ENCODE results near the gene GLCE.
"Not testable (repeated sequence)": the region's sequence is repeated elsewhere in the genome, so short reads cannot be mapped to it uniquely, and the experiment has no call there.

Gene GLCE

DNA sequence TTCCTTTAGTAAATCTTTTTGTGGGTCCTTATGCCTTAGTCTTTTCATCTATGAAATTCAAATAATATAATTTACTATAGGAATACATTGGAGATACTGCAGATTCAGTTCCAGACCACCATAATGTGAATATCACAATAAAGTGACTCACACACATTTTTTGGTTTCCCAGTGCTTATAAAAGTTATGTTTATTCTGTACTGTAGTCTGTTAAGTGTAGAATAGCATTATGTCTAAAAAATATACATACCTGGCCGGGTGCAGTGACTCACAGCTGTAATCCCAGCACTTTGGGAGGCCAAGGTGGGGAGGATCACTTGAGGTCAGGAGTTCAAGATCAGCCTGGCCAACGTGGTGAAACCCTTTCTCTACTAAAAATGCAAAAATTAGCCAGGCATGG lies 84.4 kb downstream of the GLCE start:
- in situ Hi-C loops (cut with HindIII; ENCODE audit: low sequenced_read_pairs), result loop anchor here (5.0 kb wide), 1 partner anchor 92 kb away; no protein-coding TSS in a partner anchor

GRCh38 chr15:69253156-69253555 lies 92.7 kb downstream of the GLCE start:
- in situ Hi-C loops (cut with HindIII; ENCODE audit: low sequenced_read_pairs), result no loop called here

DNA sequence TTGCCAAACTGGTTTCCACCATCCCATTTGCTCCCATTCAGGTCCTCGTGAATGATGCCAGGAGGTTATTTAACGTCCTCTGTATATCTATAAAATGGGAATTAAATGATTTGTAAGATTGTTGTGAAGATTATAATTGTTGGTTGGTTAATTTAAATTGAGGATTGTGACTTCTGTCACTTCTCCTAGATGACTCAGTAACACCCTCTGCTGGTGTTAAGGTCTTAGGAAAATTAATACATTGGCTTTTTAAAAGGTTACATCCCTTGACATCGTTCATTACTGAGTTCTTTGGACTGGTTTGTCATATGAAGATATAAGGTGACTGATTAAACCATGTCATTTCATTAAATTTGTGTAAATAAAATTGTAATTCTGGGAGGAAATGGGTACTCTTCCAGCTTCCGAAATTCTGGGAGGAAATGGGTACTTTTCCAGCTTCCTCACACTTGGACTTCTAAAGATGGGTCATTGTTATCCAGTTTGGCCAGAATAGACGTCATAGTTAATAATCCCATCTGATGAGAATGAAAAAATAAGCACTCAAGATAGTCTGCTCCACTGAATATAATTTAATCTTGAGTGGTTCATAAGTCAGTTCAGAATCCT lies 105.0 kb downstream of the GLCE start:
- in situ Hi-C loops (cut with HindIII; ENCODE audit: low sequenced_read_pairs), result no loop called here

- in situ Hi-C loops (cut with HindIII; ENCODE audit: low sequenced_read_pairs), result no loop called here
Measured at GRCh38 chr15:69271217-69271616, 110.8 kb downstream of the GLCE start.

DNA sequence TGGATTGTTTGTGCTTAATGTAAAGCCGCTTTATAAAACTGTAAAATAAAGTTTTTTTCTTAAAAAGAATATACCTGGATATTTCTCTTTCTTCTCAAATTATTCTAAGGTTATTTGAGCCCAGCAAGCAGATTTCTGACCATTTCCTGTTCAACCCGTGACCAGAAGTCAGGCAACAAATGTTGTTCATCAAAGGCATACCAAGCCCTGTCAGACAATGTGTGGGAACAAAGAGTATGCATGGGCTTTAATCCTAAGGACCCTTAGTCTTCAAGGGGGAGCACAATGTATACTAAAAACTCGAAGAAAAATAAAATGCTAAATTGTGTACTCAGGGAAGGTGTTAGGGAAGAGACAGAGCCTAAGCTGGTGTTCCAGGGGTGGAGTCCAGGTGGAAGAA lies 111.7 kb downstream of the GLCE start:
- in situ Hi-C loops (cut with HindIII; ENCODE audit: low sequenced_read_pairs), result no loop called here

GRCh38 chr15:69272891-69273290 lies 112.5 kb downstream of the GLCE start:
- in situ Hi-C loops (cut with HindIII; ENCODE audit: low sequenced_read_pairs), result no loop called here

DNA sequence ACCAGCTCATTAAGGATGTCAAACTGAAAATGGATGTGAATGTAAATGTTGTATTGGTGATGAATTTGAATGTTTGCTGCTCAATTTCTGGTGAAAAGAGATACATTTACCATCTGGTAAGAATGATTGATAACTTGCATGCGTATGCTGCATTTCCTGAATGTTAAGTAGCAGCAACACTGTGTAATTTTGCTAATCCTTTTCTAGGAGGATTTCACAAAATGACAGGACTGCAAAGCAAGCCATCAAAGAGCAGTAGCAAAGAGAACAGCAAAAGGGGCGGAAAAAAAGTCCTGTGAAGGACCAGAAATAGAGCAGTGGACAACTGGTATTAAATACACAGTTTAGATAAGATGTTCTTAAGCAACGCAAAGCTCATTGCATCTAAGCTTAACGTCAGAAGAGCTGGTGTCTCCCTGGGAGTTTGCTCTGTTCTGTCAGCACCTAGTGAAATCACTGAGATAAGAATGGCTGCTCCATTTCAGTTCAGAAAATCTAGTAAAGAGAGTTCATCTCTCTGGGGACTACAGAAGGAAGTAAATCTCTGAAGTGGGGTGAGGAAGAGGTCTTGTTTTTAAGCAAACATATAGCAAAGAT lies 114.7 kb downstream of the GLCE start:
- in situ Hi-C loops (cut with HindIII; ENCODE audit: low sequenced_read_pairs), result no loop called here

DNA sequence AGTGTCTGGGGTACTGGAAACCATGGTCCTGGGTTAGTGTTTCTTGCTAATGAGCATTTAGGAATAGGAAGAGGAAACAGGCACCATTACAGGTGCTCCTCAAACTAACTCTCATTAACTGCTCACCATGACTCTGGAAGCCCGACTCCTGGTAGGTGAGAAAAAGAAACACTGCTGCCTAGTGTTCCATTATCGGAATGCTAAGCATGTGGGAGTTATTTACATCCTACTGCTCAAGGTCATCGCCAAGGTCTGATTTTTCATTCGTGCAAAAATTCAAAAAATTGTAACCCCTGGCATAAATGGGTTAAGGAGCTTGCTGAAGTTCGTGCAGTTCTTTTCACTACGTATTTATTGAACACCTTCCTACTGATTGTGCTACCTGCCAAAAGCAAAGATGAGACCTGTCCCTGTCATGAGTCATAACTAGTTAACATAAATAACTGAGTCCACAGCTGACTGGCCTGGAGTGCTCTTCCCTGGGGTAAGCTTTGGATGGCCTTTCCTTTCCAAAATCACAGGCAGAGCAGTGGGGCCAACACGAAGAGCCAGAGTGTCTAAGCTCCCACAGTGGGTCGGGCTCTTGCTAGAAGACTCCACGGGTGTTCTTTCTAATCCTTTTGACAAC lies 115.6 kb downstream of the GLCE start:
- in situ Hi-C loops (cut with HindIII; ENCODE audit: low sequenced_read_pairs), result no loop called here

DNA sequence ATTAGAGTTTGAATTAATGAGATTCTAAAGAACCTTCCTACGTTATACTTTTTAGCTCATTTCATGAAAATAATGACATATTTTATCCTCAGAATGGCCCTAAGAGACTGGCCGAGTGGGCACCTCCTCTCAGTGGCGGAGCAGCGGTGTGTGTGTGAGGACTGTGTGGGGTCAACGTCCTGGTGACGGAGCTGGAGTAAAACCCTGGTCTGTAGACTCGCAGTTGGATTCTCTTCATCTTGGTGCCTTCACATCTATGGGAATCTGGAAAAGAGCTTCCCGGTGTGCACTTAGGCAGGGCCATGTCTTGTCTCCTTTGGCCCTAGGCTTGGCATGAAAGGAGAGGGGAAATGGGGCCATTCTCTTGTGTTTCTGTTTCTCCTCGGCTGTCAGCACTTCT lies 116.9 kb downstream of the GLCE start:
- in situ Hi-C loops (cut with HindIII; ENCODE audit: low sequenced_read_pairs), result no loop called here

DNA sequence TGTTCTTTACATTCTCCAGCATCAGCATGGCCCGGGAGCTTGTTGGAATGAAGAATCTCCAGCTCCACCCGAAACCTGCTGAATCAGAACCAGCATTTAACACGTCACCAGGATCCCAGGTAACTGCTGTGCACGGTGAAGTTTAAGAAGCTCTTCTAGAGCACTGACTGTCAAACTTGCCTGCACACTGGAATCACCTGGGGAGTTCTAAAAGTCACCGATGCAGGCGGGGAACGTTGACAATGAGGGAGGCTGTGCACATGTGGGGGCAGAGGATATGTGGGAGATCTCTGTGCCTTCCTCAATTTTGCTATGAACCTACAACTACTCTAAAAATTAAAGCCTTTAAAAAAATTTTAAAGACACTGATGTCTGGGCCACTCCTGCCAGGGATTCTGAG lies 119.2 kb downstream of the GLCE start:
- in situ Hi-C loops (cut with HindIII; ENCODE audit: low sequenced_read_pairs), result no loop called here

GRCh38 chr15:69280783-69281182 lies 120.3 kb downstream of the GLCE start:
- in situ Hi-C loops (cut with HindIII; ENCODE audit: low sequenced_read_pairs), result no loop called here

DNA sequence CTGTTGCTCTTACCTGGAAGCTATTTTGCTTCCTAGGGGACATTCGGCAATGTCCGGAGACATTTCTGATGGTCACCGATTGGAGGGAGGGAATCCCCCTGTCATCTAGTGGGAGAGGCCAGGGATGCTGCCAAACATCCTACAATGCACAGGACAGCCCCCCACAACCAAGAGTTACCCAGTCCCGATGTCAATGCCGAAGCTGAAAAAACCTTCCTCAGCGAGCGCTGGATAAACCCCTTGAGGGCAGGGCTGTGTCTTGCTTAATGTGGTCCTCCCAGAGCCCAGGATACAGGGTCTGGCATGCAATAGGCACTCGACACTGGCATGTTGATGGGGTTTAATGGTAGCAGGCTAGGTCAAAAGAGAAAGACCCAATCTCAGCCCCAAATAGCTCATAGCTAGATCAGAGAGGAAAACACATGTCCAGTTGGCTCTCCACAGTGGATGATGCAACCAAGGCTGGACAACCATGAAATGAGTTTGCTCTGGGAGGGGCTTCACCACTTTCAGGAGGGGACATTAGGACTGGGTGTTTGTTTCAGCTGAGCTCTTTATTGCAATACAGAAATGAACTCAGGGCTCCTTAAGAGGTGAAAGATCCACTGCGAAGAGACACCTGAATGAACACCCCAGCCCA lies 121.8 kb downstream of the GLCE start:
- in situ Hi-C loops (cut with HindIII; ENCODE audit: low sequenced_read_pairs), result no loop called here

GRCh38 chr15:69285834-69286233 lies 125.4 kb downstream of the GLCE start:
- in situ Hi-C loops (cut with HindIII; ENCODE audit: low sequenced_read_pairs), result no loop called here

DNA sequence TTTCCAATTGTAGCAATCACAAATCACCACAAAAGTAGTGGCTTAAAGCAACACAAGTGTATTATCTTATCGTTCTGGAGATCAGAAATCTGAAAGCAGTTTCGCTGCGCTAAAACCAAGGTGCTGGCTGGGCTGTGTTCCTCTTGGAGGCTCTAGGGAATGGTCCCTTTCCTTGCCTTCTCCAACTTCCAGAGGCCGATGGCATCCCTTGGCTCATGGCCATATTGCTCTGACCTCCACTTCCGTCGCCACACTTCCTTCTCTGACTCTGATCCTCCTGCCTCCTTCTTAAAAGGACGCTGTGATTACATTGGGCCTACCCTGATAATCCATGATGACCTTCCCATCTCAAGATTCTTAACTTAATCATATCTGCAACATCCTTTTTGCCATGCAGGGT lies 127.6 kb downstream of the GLCE start:
- in situ Hi-C loops (cut with HindIII; ENCODE audit: low sequenced_read_pairs), result no loop called here

- in situ Hi-C loops (cut with HindIII; ENCODE audit: low sequenced_read_pairs), result no loop called here
Measured at GRCh38 chr15:69288531-69289341, 128.3 kb downstream of the GLCE start.

DNA sequence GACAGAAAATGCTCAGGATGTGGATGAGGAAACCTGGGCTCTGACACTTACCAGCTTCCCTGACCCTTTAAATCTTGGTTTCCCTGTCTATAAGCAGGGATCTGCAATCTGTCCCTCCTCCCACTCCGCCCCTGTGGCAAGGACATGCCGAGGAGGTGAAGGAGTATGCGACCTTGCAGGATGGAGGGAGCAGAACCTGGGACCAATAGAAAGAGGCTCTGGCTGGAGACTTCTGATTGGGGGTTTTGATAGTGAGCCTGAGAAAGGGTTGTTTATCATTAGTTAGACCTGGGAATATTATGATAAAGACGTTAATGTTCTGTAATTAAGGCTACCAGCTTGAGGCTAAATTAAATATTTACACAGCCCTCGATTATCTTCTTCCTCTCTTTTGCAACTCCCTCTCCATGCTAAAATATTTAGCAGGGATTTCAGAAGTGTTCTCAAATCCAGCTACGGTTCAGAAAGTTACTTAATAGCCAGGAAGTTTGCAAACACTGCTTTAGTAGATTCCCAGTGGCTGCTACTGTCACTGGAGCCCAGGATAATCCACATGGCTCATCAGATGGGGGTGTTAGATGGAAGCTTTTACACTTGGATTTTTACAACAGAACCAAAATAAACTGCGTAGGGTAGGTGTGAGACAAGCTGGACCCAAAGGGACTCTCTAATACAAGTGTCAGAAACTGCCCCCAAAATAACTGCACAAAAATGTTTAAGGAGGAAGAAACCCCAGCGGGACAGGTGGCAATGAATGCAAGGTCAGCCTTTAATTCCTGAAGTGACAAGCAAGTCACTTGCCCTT lies 129.1 kb downstream of the GLCE start:
- in situ Hi-C loops (cut with HindIII; ENCODE audit: low sequenced_read_pairs), result no loop called here

GRCh38 chr15:69290346-69291164 lies 130.1 kb downstream of the GLCE start:
- in situ Hi-C loops (cut with HindIII; ENCODE audit: low sequenced_read_pairs), result no loop called here

DNA sequence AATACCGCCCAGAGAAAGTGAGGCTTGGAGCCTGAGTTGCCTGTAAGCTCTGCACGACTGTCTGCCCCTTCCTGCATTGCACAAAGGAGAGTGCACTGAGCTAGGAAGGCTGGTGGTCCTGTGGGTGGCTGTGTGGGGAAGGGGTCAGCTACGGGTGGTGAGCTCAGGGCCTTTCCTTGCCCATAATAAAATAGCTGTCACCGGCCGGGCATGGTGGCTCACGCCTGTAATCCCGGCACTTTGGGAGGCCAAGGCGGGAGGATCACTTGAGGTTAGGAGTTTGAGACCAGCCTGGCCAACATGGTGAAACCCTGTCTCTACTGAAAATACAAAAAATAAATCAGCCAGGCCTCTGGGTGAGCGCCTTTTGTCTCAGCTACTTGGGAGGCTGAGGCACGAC lies 131.2 kb downstream of the GLCE start:
- in situ Hi-C loops (cut with HindIII; ENCODE audit: low sequenced_read_pairs), result not testable (repeated sequence)

DNA sequence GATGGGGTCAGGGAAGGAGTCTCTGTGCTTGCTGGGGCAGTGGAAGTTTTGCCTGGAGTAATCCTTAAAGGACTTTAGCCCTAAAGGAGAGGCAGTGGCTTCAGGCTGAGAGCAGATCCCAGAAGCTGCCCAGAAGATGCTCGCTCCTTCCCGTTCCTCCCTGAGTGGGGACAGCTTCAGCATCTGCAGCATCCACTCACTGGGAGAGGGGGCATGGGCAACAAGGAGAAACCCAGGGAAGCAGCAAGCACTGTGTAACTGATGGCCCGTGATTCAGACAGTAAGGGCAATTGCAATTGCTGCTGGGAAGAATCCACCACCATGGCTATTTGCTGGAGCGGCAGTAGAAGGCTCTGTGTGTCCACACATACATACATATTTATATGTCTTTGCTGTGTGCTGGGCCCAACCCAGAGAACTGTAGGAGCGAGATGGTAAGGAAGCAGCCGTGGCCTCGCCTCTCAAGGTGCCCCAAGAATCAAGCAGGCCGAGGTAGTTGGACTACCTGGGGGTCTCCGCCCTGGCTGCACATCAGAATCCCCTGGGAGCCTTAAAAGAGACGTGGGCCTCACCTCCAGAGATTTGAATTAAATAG lies 132.5 kb downstream of the GLCE start:
- in situ Hi-C loops (cut with HindIII; ENCODE audit: low sequenced_read_pairs), result no loop called here
